Measurements from ENCODE around the gene PRRX2.
"Not testable (repeated sequence)": the region's sequence is repeated elsewhere in the genome, so short reads cannot be mapped to it uniquely, and the experiment has no call there.

PRRX2 gene

DNA sequence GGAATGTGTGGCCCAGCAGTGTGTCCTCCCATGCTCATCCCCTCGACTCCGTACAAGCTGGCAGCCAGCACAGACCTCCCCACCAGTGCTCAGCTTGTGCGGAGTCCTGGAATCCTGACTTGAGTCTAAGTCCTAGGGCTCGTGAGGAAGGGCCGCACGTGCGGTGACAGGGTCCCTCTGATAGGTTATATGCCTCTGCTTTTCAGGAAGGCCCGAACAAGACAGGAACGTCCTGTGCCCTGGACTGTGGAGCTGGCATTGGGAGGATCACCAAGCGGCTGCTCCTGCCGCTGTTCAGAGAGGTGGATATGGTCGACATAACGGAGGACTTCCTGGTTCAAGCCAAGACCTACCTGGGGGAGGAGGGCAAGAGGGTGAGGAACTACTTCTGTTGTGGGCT lies 31.6 kb upstream of the PRRX2 start:
- no peak for TF ChIP-seq ZNF384 (IDR thresholded peaks at IDR 0.05)
- DNase-seq (ENCODE audit: extremely low spot score) = no peak
- ChIA-PET POLR2A (no interaction called here), CTCF (interaction anchor here (0.6 kb wide), 1 partner anchor 93 kb away, joined by 5 read pairs; no protein-coding TSS in a partner anchor)

DNA sequence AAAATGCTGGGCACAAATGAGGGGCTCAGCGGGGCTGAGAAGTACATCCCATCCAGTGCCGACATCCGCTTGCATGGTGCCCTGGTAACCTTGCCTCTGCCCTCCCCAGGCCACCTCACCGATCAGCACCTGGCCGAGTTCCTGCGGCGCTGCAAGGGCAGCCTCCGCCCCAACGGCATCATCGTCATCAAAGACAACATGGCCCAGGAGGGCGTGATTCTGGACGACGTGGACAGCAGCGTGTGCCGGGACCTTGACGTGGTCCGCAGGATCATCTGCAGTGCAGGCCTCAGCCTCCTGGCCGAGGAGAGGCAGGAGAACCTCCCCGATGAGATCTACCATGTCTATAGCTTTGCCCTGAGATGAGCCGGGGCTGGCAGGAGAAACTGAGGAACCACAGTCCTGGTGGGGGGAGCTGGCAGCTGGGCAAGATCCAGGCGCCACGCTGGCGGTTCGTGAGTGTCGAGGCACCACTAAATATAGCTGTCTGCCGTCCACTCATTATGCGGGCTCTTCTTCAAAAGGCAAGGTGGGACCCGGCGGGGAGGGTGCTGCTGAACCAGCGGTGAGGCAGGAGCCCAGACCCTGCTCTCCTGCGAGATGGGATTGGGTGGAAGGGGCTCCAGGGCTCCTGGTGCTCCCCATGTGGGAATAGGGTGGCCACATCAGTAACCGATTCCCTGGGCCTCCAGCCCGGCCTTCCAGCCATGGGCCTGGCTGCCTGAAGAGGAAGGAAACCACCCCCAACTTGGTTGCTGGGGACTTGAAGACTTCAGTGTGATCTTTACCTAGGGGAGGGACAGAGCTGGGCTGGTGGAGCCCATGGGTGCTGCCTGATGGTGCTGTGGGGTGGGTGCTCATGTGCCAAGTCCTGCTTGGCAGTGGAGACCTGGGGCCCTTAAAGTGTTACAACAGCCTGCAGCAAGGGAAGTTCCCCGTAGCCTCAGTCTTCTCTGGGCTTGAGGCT lies 30.1 kb upstream of the PRRX2 start:
- TF ChIP-seq CTBP1 (IDR thresholded peaks at IDR 0.05; ENCODE audit: borderline replicate concordance) = no peak
- no peak for TF ChIP-seq FOXM1 (IDR thresholded peaks at IDR 0.05; ENCODE audit: borderline replicate concordance)
- TF ChIP-seq BHLHE40 (IDR thresholded peaks at IDR 0.05; ENCODE audit: borderline replicate concordance) = no peak
- no peak for TF ChIP-seq FOXK2 (IDR thresholded peaks at IDR 0.05)
- TF ChIP-seq ZNF384 (IDR thresholded peaks at IDR 0.05) = no peak
- no peak for TF ChIP-seq L3MBTL2 (conservative IDR thresholded peaks at IDR 0.05)
- no peak for TF ChIP-seq SP1 (IDR thresholded peaks at IDR 0.05)
- no peak for TF ChIP-seq HDGF (IDR thresholded peaks at IDR 0.05; ENCODE audit: borderline replicate concordance)
- TF ChIP-seq ELF4 (IDR thresholded peaks at IDR 0.05) = no peak
- no peak for TF ChIP-seq FOXA1 (IDR thresholded peaks at IDR 0.05)
- TF ChIP-seq, protein P1, sequence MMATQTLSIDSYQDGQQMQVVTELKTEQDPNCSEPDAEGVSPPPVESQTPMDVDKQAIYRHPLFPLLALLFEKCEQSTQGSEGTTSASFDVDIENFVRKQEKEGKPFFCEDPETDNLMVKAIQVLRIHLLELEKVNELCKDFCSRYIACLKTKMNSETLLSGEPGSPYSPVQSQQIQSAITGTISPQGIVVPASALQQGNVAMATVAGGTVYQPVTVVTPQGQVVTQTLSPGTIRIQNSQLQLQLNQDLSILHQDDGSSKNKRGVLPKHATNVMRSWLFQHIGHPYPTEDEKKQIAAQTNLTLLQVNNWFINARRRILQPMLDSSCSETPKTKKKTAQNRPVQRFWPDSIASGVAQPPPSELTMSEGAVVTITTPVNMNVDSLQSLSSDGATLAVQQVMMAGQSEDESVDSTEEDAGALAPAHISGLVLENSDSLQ (IDR thresholded peaks at IDR 0.05) = no peak
- TF ChIP-seq NFRKB (IDR thresholded peaks at IDR 0.05) = no peak
- TF ChIP-seq LEF1 (IDR thresholded peaks at IDR 0.05; ENCODE audit: borderline replicate concordance) = no peak
- no peak for TF ChIP-seq TARDBP (IDR thresholded peaks at IDR 0.05)
- TF ChIP-seq ARNT (IDR thresholded peaks at IDR 0.05) = no peak
- TF ChIP-seq SUZ12 (IDR thresholded peaks at IDR 0.05) = no peak
- ChIA-PET CTCF (interaction anchor here (0.8 kb wide), 1 partner anchor 11 kb away, joined by 3 read pairs; no protein-coding TSS in a partner anchor), POLR2A (no interaction called here)

DNA sequence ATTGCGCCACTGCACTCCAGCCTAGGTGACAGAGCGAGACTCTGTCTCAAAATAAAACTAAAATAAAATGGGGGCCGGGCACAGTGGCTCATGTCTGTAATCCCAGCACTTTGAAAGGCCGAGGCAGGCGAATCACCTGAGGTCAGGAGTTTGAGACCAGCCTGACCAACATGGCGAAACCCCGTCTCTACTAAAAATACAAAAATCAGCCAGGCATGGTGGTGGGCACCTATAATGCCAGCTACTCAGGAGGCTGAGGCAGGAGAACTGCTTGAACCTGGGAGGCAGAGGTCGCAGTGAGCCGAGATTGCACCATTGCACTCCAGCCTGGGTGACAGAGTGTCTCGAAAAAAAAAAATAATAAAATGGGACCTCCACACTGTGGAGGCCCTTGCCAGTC lies 29.1 kb upstream of the PRRX2 start:
- POLR2A ChIA-PET; DNase-seq (ENCODE audit: extremely low spot score): not testable (repeated sequence)
- CTCF ChIA-PET = interaction anchor here (0.8 kb wide), 1 partner anchor 12 kb away, joined by 3 read pairs; no protein-coding TSS in a partner anchor

More for the DNA sequence above, 30.1 kb upstream of the PRRX2 start:
- DNase-seq (ENCODE audit: extremely low spot score) = no peak

DNA sequence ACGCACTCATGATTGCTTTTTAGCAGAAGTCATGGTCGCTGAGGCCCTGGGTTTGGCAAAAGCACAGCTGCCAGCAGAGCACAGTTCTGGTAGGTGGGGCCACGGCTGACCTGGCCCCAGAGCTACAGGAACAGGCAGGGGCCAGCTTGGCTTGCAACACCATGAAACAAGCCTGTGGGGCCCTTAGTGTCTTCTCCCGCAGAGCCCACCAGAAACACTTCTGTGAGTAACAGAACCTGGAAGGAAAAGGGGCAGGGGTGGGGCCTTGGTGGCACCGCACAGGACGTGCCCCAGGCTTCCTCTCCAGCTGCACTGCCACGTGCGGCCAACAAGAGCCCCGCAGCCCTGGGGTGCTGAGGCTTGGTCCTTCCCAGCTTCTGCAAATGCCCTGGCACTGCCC lies 28.3 kb upstream of the PRRX2 start:
- no peak for TF ChIP-seq ELF4 (IDR thresholded peaks at IDR 0.05)
- no peak for TF ChIP-seq BHLHE40 (IDR thresholded peaks at IDR 0.05; ENCODE audit: borderline replicate concordance)
- TF ChIP-seq HDGF (IDR thresholded peaks at IDR 0.05; ENCODE audit: borderline replicate concordance) = no peak
- no peak for TF ChIP-seq FOXK2 (IDR thresholded peaks at IDR 0.05)
- no peak for TF ChIP-seq ZNF384 (IDR thresholded peaks at IDR 0.05)
- DNase-seq (ENCODE audit: extremely low spot score) = no peak
- POLR2A ChIA-PET = no interaction called here
- CTCF ChIA-PET = interaction anchor here (1.0 kb wide), 1 partner anchor 154 kb away, joined by 3 read pairs; no protein-coding TSS in a partner anchor

DNA sequence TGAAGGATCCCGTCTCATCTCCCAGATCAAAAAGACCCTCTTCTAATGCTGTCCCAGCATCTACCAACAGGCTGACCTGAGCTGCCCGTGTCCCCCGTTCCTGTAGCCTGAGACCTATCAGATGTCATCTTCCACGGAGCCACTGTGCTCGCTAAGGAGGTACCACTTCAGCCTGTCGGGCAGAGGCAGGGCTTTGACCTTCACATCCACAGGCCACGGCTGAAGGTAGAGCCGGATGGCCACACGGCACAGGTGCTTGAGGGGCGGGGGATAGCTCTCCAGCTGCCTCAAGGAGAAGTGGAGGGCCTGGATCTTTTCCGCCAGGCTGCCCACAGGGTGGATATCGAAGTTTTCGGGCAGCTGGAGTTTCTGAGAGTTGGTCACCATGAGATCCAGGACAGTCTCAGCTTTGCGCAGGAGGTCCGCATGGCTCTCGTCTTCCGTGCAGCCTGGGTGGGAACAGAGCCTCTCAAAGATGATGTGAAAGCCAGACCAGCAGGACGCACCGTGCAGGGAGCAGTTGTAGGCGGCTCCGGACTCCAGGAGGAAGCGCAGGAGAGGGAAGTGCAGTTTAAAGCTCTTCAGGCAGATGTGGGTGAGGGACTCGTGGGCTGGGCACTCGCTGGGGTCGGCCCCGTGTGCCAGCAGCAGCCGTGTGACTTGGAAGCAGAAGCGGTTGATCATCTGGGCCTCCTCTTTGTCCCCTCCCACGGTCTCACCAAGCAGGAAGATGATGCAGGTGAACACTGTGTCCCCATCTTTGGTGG lies 27.6 kb upstream of the PRRX2 start:
- TF ChIP-seq ZNF384 (IDR thresholded peaks at IDR 0.05) (no peak), NFRKB (IDR thresholded peaks at IDR 0.05) (no peak), HDGF (IDR thresholded peaks at IDR 0.05; ENCODE audit: borderline replicate concordance) (no peak), ELF4 (IDR thresholded peaks at IDR 0.05) (no peak), BHLHE40 (IDR thresholded peaks at IDR 0.05; ENCODE audit: borderline replicate concordance) (no peak), LEF1 (IDR thresholded peaks at IDR 0.05; ENCODE audit: borderline replicate concordance) (no peak), L3MBTL2 (conservative IDR thresholded peaks at IDR 0.05) (no peak), SP1 (IDR thresholded peaks at IDR 0.05) (no peak), FOXA1 (IDR thresholded peaks at IDR 0.05) (no peak)
- TF ChIP-seq, protein P1 (IDR thresholded peaks at IDR 0.05) = no peak
- DNase-seq (ENCODE audit: extremely low spot score) = no peak
- ChIA-PET CTCF (interaction anchor here (1.0 to 2.5 kb wide), 2 partner anchors 13 to 153 kb away, joined by 3 to 11 read pairs; no protein-coding TSS in a partner anchor), POLR2A (interaction anchor here (1.6 kb wide), 1 partner anchor 498 kb away, joined by 4 read pairs; no protein-coding TSS in a partner anchor)

DNA sequence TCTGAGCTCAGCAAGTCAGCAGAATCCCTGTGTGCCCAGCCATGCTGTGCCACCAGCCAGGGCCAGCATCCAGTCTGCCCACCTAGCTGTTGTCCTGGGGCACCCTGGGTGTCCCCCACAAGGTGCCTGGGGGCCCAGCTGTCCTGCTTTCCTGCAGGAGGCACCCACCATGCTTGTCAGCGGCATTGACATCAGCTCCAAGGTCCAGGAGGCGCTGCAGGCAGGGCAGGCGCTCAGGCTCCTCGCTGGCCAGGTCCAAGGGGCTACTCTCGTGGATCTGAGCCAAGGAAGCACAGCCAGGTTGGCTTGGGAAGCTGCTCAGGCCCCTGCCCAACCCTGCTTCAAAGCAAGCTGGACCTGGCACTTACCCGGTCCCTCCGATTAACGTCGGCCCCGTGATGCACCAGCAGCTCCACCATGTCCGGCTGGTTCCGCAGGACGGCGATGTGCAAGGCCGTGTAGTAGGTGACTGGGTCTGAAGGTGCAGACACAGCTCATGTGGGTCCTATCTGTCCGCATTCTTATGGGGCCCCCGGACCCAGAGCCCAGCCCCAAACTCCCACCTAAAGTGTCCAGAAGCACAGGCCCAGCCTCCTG lies 26.3 kb upstream of the PRRX2 start:
- CTCF ChIA-PET = interaction anchor here (1.9 to 2.5 kb wide), 3 partner anchors 9 to 145 kb away, joined by 6 to 11 read pairs (median 8); no protein-coding TSS in a partner anchor
- no peak for DNase-seq (ENCODE audit: extremely low spot score)
- POLR2A ChIA-PET = interaction anchor here (1.1 to 1.8 kb wide), 4 partner anchors 13 to 499 kb away, joined by 3 to 6 read pairs (median 5); partner anchors contain the start of gene NTMT1
- TF ChIP-seq ZNF384 (IDR thresholded peaks at IDR 0.05) (no peak), ELF4 (IDR thresholded peaks at IDR 0.05) (no peak), ARNT (IDR thresholded peaks at IDR 0.05) (no peak), HDGF (IDR thresholded peaks at IDR 0.05; ENCODE audit: borderline replicate concordance) (no peak), LEF1 (IDR thresholded peaks at IDR 0.05; ENCODE audit: borderline replicate concordance) (no peak), FOXA1 (IDR thresholded peaks at IDR 0.05) (no peak), SUZ12 (IDR thresholded peaks at IDR 0.05) (no peak), BHLHE40 (IDR thresholded peaks at IDR 0.05; ENCODE audit: borderline replicate concordance) (no peak), SP1 (IDR thresholded peaks at IDR 0.05) (no peak), CTBP1 (IDR thresholded peaks at IDR 0.05; ENCODE audit: borderline replicate concordance) (no peak), FOXK2 (IDR thresholded peaks at IDR 0.05) (no peak), L3MBTL2 (conservative IDR thresholded peaks at IDR 0.05) (no peak)
- TF ChIP-seq, protein P1 (IDR thresholded peaks at IDR 0.05) = no peak
